Left ventricle myocardium inferior (tissue), 1 donor: ENCODE data around the gene STKLD1. TPM values are rescaled to one million over a fixed set of nuclear protein-coding genes. Genes with fewer than 3 reads are reported as not detected.
A peak's percentile ranks its signal among the peaks of the same experiment; 100 is the strongest.

Source experiments
- DNase-seq: peaks from one replicate; pipeline ENCODE4 v3.0.0-alpha.2; 2020
- H3K27ac ChIP-seq: fragments of 200-600 bp; replicated peaks from 2 replicates; pipeline ENCODE4 v1.8.0; 2021
- H3K27me3 ChIP-seq: fragments of 200-600 bp; 2 replicates; pipeline ENCODE4 v1.8.0; 2021; ENCODE audit warnings: low read depth
- H3K36me3 ChIP-seq: fragments of 200-600 bp; 2 replicates; pipeline ENCODE4 v1.8.0; 2021
- H3K4me1 ChIP-seq: fragments of 200-600 bp; 2 replicates; pipeline ENCODE4 v1.8.0; 2021
- H3K4me3 ChIP-seq: fragments of 200-600 bp; 2 replicates; pipeline ENCODE4 v1.8.0; 2021; ENCODE audit warnings: mild to moderate bottlenecking, moderate library complexity
- H3K9me3 ChIP-seq: fragments of 200-600 bp; replicated peaks from 2 replicates; pipeline ENCODE4 v1.8.0; 2021
- intact Hi-C: fragments of 100-400 bp; cut with micrococcal nuclease; formaldehyde crosslinking; loops from one replicate; pipeline ENCODE4 v1.11.0; 2022
- total RNA-seq: library from RNA; stranded (reverse); fragmentation: NEBNext Ultra II Directional; extraction: Animal tissue kit (Norgen Biotek cat#: 25700); gene quantifications from one replicate; pipeline ENCODE4 v1.2.1, GENCODE V29; 2021
- TF ChIP-seq, protein P1 (sequence below): fragments of 200-600 bp; IDR thresholded peaks from 2 replicates; pipeline ENCODE4 v1.8.0; 2021; ENCODE audit warnings: antibody characterized with exemption, mild to moderate bottlenecking, borderline replicate concordance
- donor health status: DM: no; HTN: yes; CAD: no; lungs with severe emphysema.

Gene STKLD1
- total RNA-seq, 1 donor from 2014 or later, result not detected

DNA sequence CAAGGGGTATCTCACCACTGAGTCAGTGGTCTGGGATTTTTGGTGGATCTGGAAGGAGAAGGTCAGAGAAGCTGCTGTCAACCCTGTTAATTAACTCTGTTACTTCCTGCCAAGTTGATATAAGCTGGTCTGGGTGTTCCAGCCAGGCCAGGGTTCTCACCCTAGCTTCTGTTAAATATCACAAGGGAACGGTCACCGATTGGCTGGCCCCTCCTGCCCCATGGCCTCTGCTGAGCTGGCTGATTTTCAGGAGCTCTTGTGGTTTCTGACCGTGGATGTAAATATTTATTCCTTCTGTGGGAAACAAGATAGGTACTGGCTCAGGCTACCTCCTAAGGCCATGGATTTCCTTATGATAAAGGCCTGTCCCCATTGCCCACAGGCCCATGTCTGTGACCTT, 47.0 kb downstream of the STKLD1 start:
- Histone ChIP-seq H3K27me3 (peaks cover 34% of the 10 kb centered on the region), H3K4me1 (peaks cover 8% of the 10 kb centered on the region), H3K27ac (no peak overlapping the region), H3K9me3 (no peaks in the 10 kb centered on the region), H3K36me3 (peaks cover 5% of the 10 kb centered on the region), H3K4me3 (no peak overlapping the region)
- TF ChIP-seq, protein P1, sequence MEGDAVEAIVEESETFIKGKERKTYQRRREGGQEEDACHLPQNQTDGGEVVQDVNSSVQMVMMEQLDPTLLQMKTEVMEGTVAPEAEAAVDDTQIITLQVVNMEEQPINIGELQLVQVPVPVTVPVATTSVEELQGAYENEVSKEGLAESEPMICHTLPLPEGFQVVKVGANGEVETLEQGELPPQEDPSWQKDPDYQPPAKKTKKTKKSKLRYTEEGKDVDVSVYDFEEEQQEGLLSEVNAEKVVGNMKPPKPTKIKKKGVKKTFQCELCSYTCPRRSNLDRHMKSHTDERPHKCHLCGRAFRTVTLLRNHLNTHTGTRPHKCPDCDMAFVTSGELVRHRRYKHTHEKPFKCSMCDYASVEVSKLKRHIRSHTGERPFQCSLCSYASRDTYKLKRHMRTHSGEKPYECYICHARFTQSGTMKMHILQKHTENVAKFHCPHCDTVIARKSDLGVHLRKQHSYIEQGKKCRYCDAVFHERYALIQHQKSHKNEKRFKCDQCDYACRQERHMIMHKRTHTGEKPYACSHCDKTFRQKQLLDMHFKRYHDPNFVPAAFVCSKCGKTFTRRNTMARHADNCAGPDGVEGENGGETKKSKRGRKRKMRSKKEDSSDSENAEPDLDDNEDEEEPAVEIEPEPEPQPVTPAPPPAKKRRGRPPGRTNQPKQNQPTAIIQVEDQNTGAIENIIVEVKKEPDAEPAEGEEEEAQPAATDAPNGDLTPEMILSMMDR, result no peak
- intact Hi-C loops, result no loop called here
- no peak for DNase-seq

DNA sequence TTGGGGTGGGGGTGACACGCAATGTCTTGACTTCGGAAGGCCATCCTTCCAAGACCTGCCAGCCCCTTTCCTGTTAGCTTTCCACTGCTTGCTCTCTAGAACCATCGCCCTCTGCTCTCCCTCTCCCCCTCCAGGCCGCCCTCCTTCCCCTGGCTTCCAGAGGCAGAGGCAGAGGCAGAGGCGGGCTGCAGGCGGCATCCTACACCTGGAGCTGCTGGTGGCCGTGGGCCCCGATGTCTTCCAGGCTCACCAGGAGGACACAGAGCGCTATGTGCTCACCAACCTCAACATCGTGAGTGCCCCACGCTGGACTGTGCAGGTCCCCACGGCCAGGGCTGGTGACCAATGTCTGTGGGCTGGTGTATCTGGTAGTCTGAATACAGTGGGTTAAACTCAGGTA, 48.0 kb downstream of the STKLD1 start:
- intact Hi-C loops, result no loop called here
- H3K9me3 ChIP-seq, result no peaks in the 10 kb centered on the region
- peaks cover 44% of the 10 kb centered on the region for H3K27me3 ChIP-seq
- no peak overlapping the region for H3K4me3 ChIP-seq
- H3K4me1 ChIP-seq, result peaks cover 8% of the 10 kb centered on the region
- TF ChIP-seq, protein P1, result no peak
- DNase-seq, result no peak
- peaks cover 5% of the 10 kb centered on the region for H3K36me3 ChIP-seq
- H3K27ac ChIP-seq, result no peak overlapping the region

DNA sequence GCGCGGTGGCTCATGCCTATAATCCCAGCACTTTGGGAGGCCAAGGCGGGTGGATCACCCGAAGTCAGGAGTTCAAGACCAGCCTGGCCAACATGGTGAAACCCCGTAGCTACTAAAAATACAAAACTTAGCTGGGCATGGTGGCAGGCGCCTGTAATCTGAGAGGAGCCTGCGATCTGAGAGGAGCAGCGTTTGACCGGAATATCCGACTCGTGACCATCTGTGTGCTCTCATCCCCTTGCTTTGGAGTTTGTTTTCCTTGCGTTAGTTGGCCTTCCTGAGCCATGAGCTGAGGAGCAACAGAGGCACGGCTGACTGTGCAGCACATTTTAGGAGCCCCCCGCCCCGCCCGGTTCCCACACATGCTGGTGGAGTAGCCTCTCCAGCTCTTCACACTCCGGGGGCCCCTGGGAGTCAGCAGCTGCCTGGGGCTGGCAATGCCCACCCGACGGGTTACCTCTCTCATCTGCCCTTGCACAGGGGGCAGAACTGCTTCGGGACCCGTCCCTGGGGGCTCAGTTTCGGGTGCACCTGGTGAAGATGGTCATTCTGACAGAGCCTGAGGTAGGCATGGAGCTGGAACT, 49.0 kb downstream of the STKLD1 start:
- H3K27me3 ChIP-seq, result peaks cover 51% of the 10 kb centered on the region
- peaks cover 5% of the 10 kb centered on the region for H3K36me3 ChIP-seq
- no peak overlapping the region for H3K4me3 ChIP-seq
- intact Hi-C loops, result no loop called here
- H3K4me1 ChIP-seq, result peaks cover 8% of the 10 kb centered on the region
- TF ChIP-seq, protein P1, result no peak
- no peak for DNase-seq
- H3K9me3 ChIP-seq, result no peaks in the 10 kb centered on the region
- no peak overlapping the region for H3K27ac ChIP-seq

DNA sequence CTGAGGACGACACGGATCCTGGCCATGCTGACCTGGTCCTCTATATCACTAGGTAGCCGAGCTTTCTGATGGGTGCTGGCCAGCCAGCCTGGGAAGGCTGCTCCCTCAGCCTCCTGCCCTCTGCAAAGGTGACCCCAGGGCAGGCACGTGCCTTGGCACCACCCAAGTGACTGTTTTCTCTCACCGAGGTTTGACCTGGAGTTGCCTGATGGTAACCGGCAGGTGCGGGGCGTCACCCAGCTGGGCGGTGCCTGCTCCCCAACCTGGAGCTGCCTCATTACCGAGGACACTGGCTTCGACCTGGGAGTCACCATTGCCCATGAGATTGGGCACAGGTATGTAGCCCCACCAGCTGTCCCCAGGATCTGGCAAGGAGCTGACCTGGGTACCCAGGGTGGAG, 49.8 kb downstream of the STKLD1 start:
- Histone ChIP-seq H3K4me3 (no peak overlapping the region), H3K36me3 (peaks cover 5% of the 10 kb centered on the region), H3K9me3 (no peaks in the 10 kb centered on the region), H3K27ac (no peak overlapping the region), H3K4me1 (peaks cover 8% of the 10 kb centered on the region), H3K27me3 (peaks cover 52% of the 10 kb centered on the region)
- no peak for DNase-seq
- TF ChIP-seq, protein P1, result no peak
- intact Hi-C loops, result no loop called here

- no peaks in the 10 kb centered on the region for H3K9me3 ChIP-seq
- H3K27me3 ChIP-seq, result peaks cover 52% of the 10 kb centered on the region
These were observed 51.6 kb downstream of the STKLD1 start for GRCh38 chr9:133427658-133428348.

More at GRCh38 chr9:133427658-133428348, 51.6 kb downstream of the STKLD1 start:
- Histone ChIP-seq H3K36me3 (peaks cover 5% of the 10 kb centered on the region), H3K4me3 (peak overlapping the region; percentile 56), H3K27ac (no peak overlapping the region), H3K4me1 (peaks cover 8% of the 10 kb centered on the region)
- TF ChIP-seq, protein P1, result no peak
- DNase-seq, result no peak
- intact Hi-C loops, result no loop called here
